ENCODE measurements around the gene EXTL1. TPM values are rescaled to one million over a fixed set of nuclear protein-coding genes. Genes with fewer than 3 reads are reported as not detected.
A peak's percentile ranks its signal among the peaks of the same experiment; 100 is the strongest.

The EXTL1 gene
- total RNA-seq, 1 experiment from 2014 or later = 0.15 TPM

GRCh38 chr1:25997828-25998761 lies 23.5 kb upstream of the EXTL1 start, which contains the start of gene PAFAH2:
PAFAH2 (minus strand) TSS chr1:25998063; CDS start chr1:25990816, 7,247 bp downstream.
- ATAC-seq (peak; percentile 99), DNase-seq (ENCODE audit: low read depth, low spot score) (peak; percentile 100)
- BruUV-seq (replicated peaks) = TSS peak; percentile 67
- POLR2A ChIA-PET = interaction anchor here (0.5 to 1.7 kb wide), 8 partner anchors 10 to 178 kb away, joined by 3 to 12 read pairs (median 4); partner anchors contain the start of gene MTFR1L
- H3K27me3 ChIP-seq (ENCODE audit: insufficient read depth, low read length) = no peaks in the 10 kb centered on the region
- peaks cover 9% of the 10 kb centered on the region; the same call in 1 of the 2 replicates for H3K79me2 ChIP-seq (ENCODE audit: insufficient read depth, low read length)
- H3K9me3 ChIP-seq (ENCODE audit: control insufficient read depth in 1 of 2, insufficient read depth in 1 of 2, low read depth in 1 of 2, low read length in 2 of 2) = no peaks in the 10 kb centered on the region
- H3K36me3 ChIP-seq (ENCODE audit: control insufficient read depth in 1 of 2, insufficient read depth in 2 of 2, low read length in 2 of 2) = no peaks in the 10 kb centered on the region
- RAD21 ChIA-PET (ENCODE audit: low non-redundant PET in 1 of 2, low total read pairs in 2 of 2, uncharacterized antibody in 2 of 2, unreplicated experiment in 2 of 2) = interaction anchor here (0.6 to 1.9 kb wide), 4 partner anchors 30 to 106 kb away, joined by 3 to 12 read pairs (median 6); no protein-coding TSS in a partner anchor
- CTCF ChIA-PET = interaction anchor here (0.6 to 3.7 kb wide), 13 partner anchors 10 to 200 kb away, joined by 3 to 47 read pairs (median 5); no protein-coding TSS in a partner anchor
- peak within 1 kb of the TSS; percentile 78 for H3K9ac ChIP-seq (ENCODE audit: low read length)
- intact Hi-C loops (cut with micrococcal nuclease) = loop anchor here (1.0 to 10.0 kb wide), 4 partner anchors 103 to 453 kb away; partner anchors contain the start of genes LDLRAP1 and MTFR1L
- peak within 1 kb of the TSS; percentile 65 for H3K27ac ChIP-seq (ENCODE audit: low read depth, low read length)
- no peaks in the 10 kb centered on the region for H3K9me2 ChIP-seq (ENCODE audit: insufficient read depth)
- peak within 1 kb of the TSS; percentile 94 for H3K4me2 ChIP-seq (ENCODE audit: low read length)
- peaks cover 9 to 17% of the 10 kb centered on the region in 2 experiments; a peak in 3 of 4 replicates for H3K4me1 ChIP-seq (ENCODE audit: control insufficient read depth in 1 of 2, insufficient read depth in 2 of 2, low read length in 2 of 2)
- peak within 1 kb of the TSS; percentile 89 to 95 for H3K4me3 ChIP-seq (replicated peaks in 1 of 2; ENCODE audit: low read depth in 1 of 2, low read length in 2 of 2)
- H2AFZ ChIP-seq (ENCODE audit: low read depth, low read length, poor library complexity, severe bottlenecking) = peak within 1 kb of the TSS; percentile 93
- H4K20me1 ChIP-seq (ENCODE audit: insufficient read depth) = no peaks in the 10 kb centered on the region
- TF ChIP-seq CEBPB (IDR thresholded peaks at IDR 0.05; ENCODE audit: low read depth) = peak; percentile 88
- TF ChIP-seq EGR1 (IDR thresholded peaks at IDR 0.05; ENCODE audit: low read depth) = 0 out of 2 replicates have a peak, but pooled peaks have one; percentile 33
- peak; percentile 46 for TF ChIP-seq POLR2A (IDR thresholded peaks at IDR 0.05; ENCODE audit: borderline replicate concordance, extremely low read depth, insufficient read depth, insufficient read length)
- peak; percentile 85 for TF ChIP-seq ZBTB33 (IDR thresholded peaks at IDR 0.05; ENCODE audit: extremely low read depth, insufficient replicate concordance, low read length)
- peak; percentile 91 for TF ChIP-seq YY1 (IDR thresholded peaks at IDR 0.05; ENCODE audit: extremely low read depth, insufficient replicate concordance, low read depth, low read length)
- no peak for TF ChIP-seq FOSL1 (IDR thresholded peaks at IDR 0.05; ENCODE audit: low read depth)
- no peak for TF ChIP-seq EZH2 (IDR thresholded peaks at IDR 0.05)
- no peak; the same call in 1 of the 2 replicates for TF ChIP-seq ELF1 (IDR thresholded peaks at IDR 0.05; ENCODE audit: borderline replicate concordance, low read depth)
- TF ChIP-seq SRF (IDR thresholded peaks at IDR 0.05; ENCODE audit: low read depth) = peak; percentile 70; the same call in 1 of the 2 replicates
- no peak for TF ChIP-seq REST (IDR thresholded peaks at IDR 0.05; ENCODE audit: low read depth)
- TF ChIP-seq SP1 (IDR thresholded peaks at IDR 0.05; ENCODE audit: low read depth) = peak; percentile 92
- no peak for TF ChIP-seq TCF7L2 (IDR thresholded peaks at IDR 0.05; ENCODE audit: borderline replicate concordance, extremely low read depth, insufficient read depth, insufficient read length)
- peak; percentile 93 to 98 (median 96) for TF ChIP-seq CTCF (IDR thresholded peaks at IDR 0.05 in 2 of 3, conservative IDR thresholded peaks at IDR 0.05 in 1 of 3; ENCODE audit: borderline replicate concordance in 1 of 3, insufficient read depth in 1 of 3, low read depth in 2 of 3, low read length in 2 of 3)
- TF ChIP-seq JUND (IDR thresholded peaks at IDR 0.05) = no peak
- TF ChIP-seq ZFX (IDR thresholded peaks at IDR 0.05) = no peak
- TF ChIP-seq RAD21 (IDR thresholded peaks at IDR 0.05; ENCODE audit: low read depth) = peak; percentile 100
- peak; percentile 99 for TF ChIP-seq CBX3 (IDR thresholded peaks at IDR 0.05; ENCODE audit: low read depth)
- TF ChIP-seq EZH2phosphoT487 (IDR thresholded peaks at IDR 0.05; ENCODE audit: borderline replicate concordance) = no peak
